Prostate gland (tissue), 2 donors: ENCODE results near the gene XAB2. TPM values are rescaled to one million over a fixed set of nuclear protein-coding genes. Genes with fewer than 3 reads are reported as not detected.
A peak's percentile ranks its signal among the peaks of the same experiment; 100 is the strongest.

Experiments
- DNase-seq: peaks from one replicate; pipeline ENCODE4 v3.0.0-alpha.2; 2019; ENCODE audit warnings: low spot score
- H3K27ac ChIP-seq, 2 donors: fragments of 200-600 bp; sonication (generic); 2 replicates each; pipeline ENCODE4 v1.5.1; 2017 to 2019
- H3K27me3 ChIP-seq: fragments of 200-600 bp; sonication (generic); replicated peaks from 2 replicates; pipeline ENCODE4 v1.5.1; 2019; ENCODE audit not compliant: insufficient read depth
- H3K36me3 ChIP-seq, 2 donors: fragments of 200-600 bp; sonication (generic); 1 replicate in 1 of 2; 2 replicates in 1 of 2; pipeline versions ENCODE4 v1.5.1 to v1.8.1; 2017 to 2019
- H3K4me1 ChIP-seq: fragments of 200-600 bp; sonication (generic); replicated peaks from 2 replicates; pipeline ENCODE4 v1.5.1; 2019
- H3K4me3 ChIP-seq, 2 donors: fragments of 200-600 bp; sonication (generic); 2 replicates each; pipeline ENCODE4 v1.5.1; 2017 to 2019
- H3K9me3 ChIP-seq: fragments of 200-600 bp; sonication (generic); 2 replicates; pipeline ENCODE4 v1.5.1; 2017
- CTCF ChIP-seq, 4 experiments: fragments of 200-600 bp in 2 of 4; fragments of 450-650 bp in 2 of 4; sonication (generic) in 2 of 4; IDR thresholded peaks; 1 replicate in 3 of 4; 2 replicates in 1 of 4; pipeline ENCODE4 v1.5.1; 2016 to 2019; ENCODE audit warnings: antibody characterized with exemption in 4 of 4, mild to moderate bottlenecking in 2 of 4, moderate library complexity in 2 of 4
- POLR2A ChIP-seq: fragments of 450-650 bp; IDR thresholded peaks from one replicate; pipeline ENCODE4 v1.6.1; 2016; ENCODE audit warnings: antibody characterized with exemption, mild to moderate bottlenecking
- POLR2AphosphoS5 ChIP-seq: sonication (generic); formaldehyde crosslinking; IDR thresholded peaks from one replicate; pipeline ENCODE4 v1.6.1; 2017; ENCODE audit warnings: antibody characterized with exemption
- WGBS: methylation state at CpG from one replicate; pipeline ENCODE4 v1.1.5; 2018; 5-methylcytosine and 5-hydroxymethylcytosine counted together
- intact Hi-C: fragments of 100-400 bp; cut with DNase I; formaldehyde crosslinking; loops from one replicate; pipeline ENCODE4 v1.14.2; 2022
- total RNA-seq, 2 donors: library from RNA; depleted of rRNA; stranded (reverse); fragments of >200 nt; gene quantifications; one replicate each; pipeline ENCODE4 v1.1.0, GENCODE V29; 2016

Gene XAB2
- total RNA-seq, 2 donors from 2014 or later = 53.6 to 115 TPM

GRCh38 chr19:7618771-7619510 lies 10.4 kb downstream of the XAB2 start:
- intact Hi-C loops = no loop called here
- H3K9me3 ChIP-seq = no peaks in the 10 kb centered on the region
- peak; percentile 90 for DNase-seq
- H3K4me3 ChIP-seq = peak overlapping the region in 1 of 2 donors; percentile 25
- peaks cover 4% of the 10 kb centered on the region for H3K4me1 ChIP-seq
- H3K27ac ChIP-seq = peak overlapping the region; percentile 97 to 98
- 51% methylated on average over 20 of the region's 21 CpGs for WGBS
- peak in 1 of 4 experiments; percentile 7 for TF ChIP-seq CTCF (IDR thresholded peaks at IDR 0.05)
- peak; percentile 55 for TF ChIP-seq POLR2AphosphoS5
- TF ChIP-seq POLR2A = peak; percentile 55
- H3K36me3 ChIP-seq = peaks cover 11 to 36% of the 10 kb centered on the region in 2 donors
- no peaks in the 10 kb centered on the region for H3K27me3 ChIP-seq

GRCh38 chr19:7618348-7618747 lies 11.0 kb downstream of the XAB2 start:
- no peak for TF ChIP-seq POLR2AphosphoS5
- TF ChIP-seq POLR2A = no peak
- TF ChIP-seq CTCF (IDR thresholded peaks at IDR 0.05) = no peak
- DNase-seq = peak; percentile 61
- peaks cover 4% of the 10 kb centered on the region for H3K4me1 ChIP-seq
- 43% methylated on average over 4 of the region's 4 CpGs for WGBS
- no peaks in the 10 kb centered on the region for H3K27me3 ChIP-seq
- peak overlapping the region; percentile 97 to 98 for H3K27ac ChIP-seq
- H3K4me3 ChIP-seq = peak overlapping the region in 1 of 2 donors; percentile 25
- intact Hi-C loops = no loop called here
- no peaks in the 10 kb centered on the region for H3K9me3 ChIP-seq
- peaks cover 11 to 32% of the 10 kb centered on the region in 2 donors for H3K36me3 ChIP-seq

GRCh38 chr19:7617735-7618134 lies 11.6 kb downstream of the XAB2 start:
- Histone ChIP-seq H3K27ac (peak overlapping the region; percentile 97 to 98), H3K4me1 (peaks cover 4% of the 10 kb centered on the region), H3K4me3 (no peak overlapping the region), H3K36me3 (peaks cover 11 to 26% of the 10 kb centered on the region in 2 donors), H3K9me3 (no peaks in the 10 kb centered on the region), H3K27me3 (no peaks in the 10 kb centered on the region)
- DNase-seq = no peak
- 93% methylated on average over 23 of the region's 28 CpGs for WGBS
- no peak for TF ChIP-seq CTCF (IDR thresholded peaks at IDR 0.05)
- no peak for TF ChIP-seq POLR2A
- TF ChIP-seq POLR2AphosphoS5 = no peak
- intact Hi-C loops = no loop called here

GRCh38 chr19:7617172-7617571 lies 12.2 kb downstream of the XAB2 start:
- peaks cover 4% of the 10 kb centered on the region for H3K4me1 ChIP-seq
- no peak for TF ChIP-seq POLR2AphosphoS5
- TF ChIP-seq POLR2A = no peak
- TF ChIP-seq CTCF (IDR thresholded peaks at IDR 0.05) = no peak
- H3K4me3 ChIP-seq = no peak overlapping the region
- 89% methylated on average over 12 of the region's 12 CpGs for WGBS
- H3K27ac ChIP-seq = peak overlapping the region; percentile 97 to 98
- H3K27me3 ChIP-seq = no peaks in the 10 kb centered on the region
- peaks cover 7 to 20% of the 10 kb centered on the region in 2 donors for H3K36me3 ChIP-seq
- H3K9me3 ChIP-seq = no peaks in the 10 kb centered on the region
- DNase-seq = no peak
- intact Hi-C loops = no loop called here
